SK-N-MC (cell line): Measurements from ENCODE around the gene SEC24D.

Experiments
- EZH2 ChIP-seq: fragments of 200-600 bp; sonication (generic); IDR thresholded peaks from one replicate; pipeline ENCODE4 v1.6.1; 2017; ENCODE audit warnings: antibody characterized with exemption
- POLR2AphosphoS5 ChIP-seq: IDR thresholded peaks from 2 replicates; pipeline ENCODE4 v1.6.1; 2012; ENCODE audit warnings: mild to moderate bottlenecking, low read depth, low read length, borderline replicate concordance

- TF ChIP-seq EZH2 (no peak), POLR2AphosphoS5 (no peak)
Measured at GRCh38 chr4:118730683-118731082, 105.2 kb downstream of the SEC24D start.
